Caki2 (cell line): Measurements from ENCODE around the gene ATP11A. TPM values are rescaled to one million over a fixed set of nuclear protein-coding genes. Genes with fewer than 3 reads are reported as not detected.
A peak's percentile ranks its signal among the peaks of the same experiment; 100 is the strongest.
"Not testable (repeated sequence)": the region's sequence is repeated elsewhere in the genome, so short reads cannot be mapped to it uniquely, and the experiment has no call there.

Experiments used
- DNase-seq: peaks from one replicate; pipeline ENCODE4 v3.0.0-alpha.2; 2015; ENCODE audit warnings: low read depth
- in situ Hi-C: cut with HindIII; loops from 2 replicates; pipeline ENCODE4 v1.10.0; 2016; ENCODE audit warnings: low sequenced_read_pairs, low pct_unique_long_range_greater_than_20kb, mixed read lengths
- total RNA-seq: library from RNA; depleted of rRNA; stranded (reverse); fragments of >200 nt; shearing (Covaris generic); gene quantifications from 2 replicates; pipeline ENCODE4 v1.2.3, GENCODE V29; 2014; ENCODE audit warnings: low replicate concordance

The ATP11A gene
- total RNA-seq, 1 experiment from 2014 or later: 3.5 TPM

GRCh38 chr13:112774448-112774792 lies 84.6 kb downstream of the ATP11A start:
- in situ Hi-C loops: no loop called here
- DNase-seq: no peak

GRCh38 chr13:112774829-112775565 lies 85.2 kb downstream of the ATP11A start:
- DNase-seq: no peak
- in situ Hi-C loops: no loop called here

- DNase-seq: peak; percentile 3
- in situ Hi-C loops: no loop called here
Observed at GRCh38 chr13:112775791-112776279, 86.0 kb downstream of the ATP11A start.

DNA sequence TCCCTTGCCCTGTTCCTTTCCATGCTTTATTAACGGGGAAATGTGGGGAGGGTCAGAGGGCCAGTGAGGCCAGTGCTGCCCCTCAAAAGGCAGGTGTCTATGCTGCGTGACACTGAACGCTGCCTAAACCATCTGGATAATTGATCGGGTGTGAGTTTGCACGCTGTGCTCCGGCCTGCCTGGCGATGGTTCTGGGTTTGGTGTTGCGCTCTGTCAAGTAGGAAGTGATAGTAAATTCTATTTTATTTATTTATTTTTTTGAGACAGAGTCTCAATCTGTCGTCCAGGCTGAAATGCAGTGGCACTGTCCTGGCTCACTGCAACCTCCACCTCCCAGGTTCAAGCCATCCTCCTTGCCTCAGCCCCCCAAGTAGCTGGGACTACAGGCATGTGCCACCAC lies 86.5 kb downstream of the ATP11A start:
- no peak for DNase-seq
- in situ Hi-C loops: no loop called here

- in situ Hi-C loops: no loop called here
- no peak for DNase-seq
Observed at GRCh38 chr13:112776971-112777370, 87.1 kb downstream of the ATP11A start.

DNA sequence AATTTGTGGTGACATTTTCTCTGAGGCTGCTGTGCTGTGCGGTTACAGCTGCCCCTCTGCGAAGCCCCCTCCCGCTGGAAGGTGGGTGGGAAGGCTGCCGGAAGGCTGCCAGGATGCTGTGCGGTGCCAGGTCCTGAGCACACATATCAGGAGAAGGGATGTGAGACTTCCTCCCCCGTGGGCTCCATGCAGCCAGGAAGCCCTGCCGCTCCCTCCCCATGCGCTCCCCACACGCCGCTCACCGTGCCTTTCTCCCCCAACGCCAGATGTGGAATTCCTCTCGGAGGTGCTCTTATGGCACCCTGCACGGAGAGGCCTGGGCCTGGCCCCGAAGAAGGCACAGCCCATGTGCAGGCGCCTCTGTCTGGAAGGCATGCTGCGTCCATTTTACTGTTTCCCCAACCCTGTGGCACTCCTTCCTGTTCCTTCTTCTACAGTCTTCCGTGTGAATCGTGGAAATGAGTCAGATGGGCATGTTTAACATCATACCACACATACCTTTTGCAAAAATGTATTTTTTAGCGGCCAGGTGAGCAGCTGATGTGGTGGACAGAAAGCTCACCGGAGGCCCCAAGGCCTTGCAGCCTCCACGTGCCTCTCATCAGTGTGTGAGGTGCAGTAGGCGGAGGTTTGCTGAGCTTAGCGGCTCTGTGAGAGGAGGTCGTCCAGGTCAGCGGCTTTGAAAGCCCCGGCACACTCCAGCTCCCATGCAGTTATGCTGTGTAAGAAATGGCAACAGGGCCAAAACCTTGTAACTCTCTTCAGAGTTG lies 88.0 kb downstream of the ATP11A start:
- in situ Hi-C loops: no loop called here
- DNase-seq: no peak

- DNase-seq: peak; percentile 23
- in situ Hi-C loops: no loop called here
Observed at GRCh38 chr13:112779856-112780604, 90.2 kb downstream of the ATP11A start.

DNA sequence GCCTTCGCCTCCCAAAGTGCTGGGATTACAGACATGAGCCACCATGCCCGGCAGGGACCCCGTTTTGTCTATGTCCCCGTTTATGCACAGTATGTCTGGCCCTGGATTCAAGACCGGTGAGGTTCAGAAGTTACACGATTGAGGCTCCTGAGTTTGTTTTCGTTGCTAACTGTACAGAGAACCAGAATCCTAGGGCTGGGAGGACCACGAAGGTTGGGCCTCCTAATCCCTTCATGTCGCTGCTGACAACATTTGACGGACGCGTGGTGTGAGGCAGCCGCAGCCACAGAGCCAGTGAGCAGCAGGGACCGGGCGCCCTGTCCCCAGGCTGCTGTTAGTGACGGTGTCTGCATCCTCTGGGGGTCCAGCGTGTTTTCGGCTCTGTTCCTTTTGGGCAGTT lies 91.4 kb downstream of the ATP11A start:
- in situ Hi-C loops: no loop called here
- DNase-seq: no peak

DNA sequence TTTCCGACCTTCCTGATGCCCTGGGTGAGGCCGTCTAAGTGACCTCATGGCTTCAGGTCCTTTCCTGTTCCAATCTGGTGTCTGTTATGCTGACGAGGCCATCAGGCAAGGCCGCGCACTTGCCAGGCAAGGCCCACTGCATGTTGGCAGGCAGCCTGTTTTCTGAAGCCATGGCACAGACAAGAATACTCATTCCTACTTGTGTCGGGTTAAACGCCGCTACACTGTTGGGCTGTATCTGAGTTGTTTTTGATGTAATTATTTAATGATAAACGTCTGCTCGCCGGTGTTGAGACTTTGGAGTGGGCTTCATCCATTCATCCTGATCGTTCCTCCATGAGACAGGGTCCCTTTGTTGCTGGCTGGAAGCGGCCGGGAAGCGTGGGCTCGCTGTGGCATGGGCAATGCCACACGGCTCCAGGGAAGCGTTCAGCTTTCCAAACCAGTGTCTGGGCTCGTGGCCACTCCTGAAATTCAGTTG lies 92.1 kb downstream of the ATP11A start:
- DNase-seq: no peak
- in situ Hi-C loops: no loop called here

- in situ Hi-C loops: no loop called here
- no peak for DNase-seq
Observed at GRCh38 chr13:112782429-112783010, 92.7 kb downstream of the ATP11A start.

DNA sequence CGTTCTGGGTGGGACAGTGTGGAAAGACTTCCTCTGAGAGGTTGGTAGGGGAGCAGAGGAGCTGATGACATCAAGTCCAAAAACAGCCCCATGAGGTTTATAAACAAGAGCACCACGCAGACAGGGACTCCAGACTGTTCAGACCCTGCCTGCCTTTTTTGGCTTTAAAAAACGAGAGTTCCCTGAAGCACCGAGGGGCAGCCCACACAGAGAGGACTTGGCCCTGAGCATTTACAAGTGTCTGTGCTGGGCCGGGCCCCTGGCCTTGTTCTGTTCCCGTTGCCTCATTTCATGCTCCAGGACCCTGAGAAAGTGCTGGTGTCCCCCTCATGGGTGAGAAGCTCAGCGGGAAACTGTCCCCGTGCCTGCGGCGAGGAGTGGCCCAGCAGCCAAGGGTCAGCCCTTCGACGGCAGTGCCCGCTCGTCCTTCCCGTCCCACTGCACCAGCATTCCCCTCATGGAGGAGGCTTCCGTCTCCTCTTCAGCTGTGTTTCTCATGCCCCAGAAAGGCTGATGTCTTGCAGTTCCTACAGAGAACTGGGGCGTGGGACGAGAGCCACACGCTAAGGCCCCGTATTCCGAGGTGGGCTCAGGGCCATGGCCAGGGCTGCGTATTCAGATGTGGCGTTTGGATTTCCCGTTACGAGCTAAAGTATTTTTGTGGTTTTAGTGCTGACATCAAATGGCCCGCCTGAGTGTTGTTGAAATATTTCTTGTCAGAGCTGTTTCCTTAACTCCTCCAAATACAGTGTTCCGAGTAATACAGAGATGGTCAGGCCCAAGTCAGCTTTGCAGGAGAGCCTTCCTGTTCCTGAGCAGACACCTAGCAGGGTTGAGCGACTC lies 93.5 kb downstream of the ATP11A start:
- in situ Hi-C loops: no loop called here
- no peak for DNase-seq

GRCh38 chr13:112783978-112784371 lies 94.1 kb downstream of the ATP11A start:
- DNase-seq: no peak
- in situ Hi-C loops: no loop called here

GRCh38 chr13:112784811-112785482 lies 95.1 kb downstream of the ATP11A start:
- no peak for DNase-seq
- in situ Hi-C loops: no loop called here

DNA sequence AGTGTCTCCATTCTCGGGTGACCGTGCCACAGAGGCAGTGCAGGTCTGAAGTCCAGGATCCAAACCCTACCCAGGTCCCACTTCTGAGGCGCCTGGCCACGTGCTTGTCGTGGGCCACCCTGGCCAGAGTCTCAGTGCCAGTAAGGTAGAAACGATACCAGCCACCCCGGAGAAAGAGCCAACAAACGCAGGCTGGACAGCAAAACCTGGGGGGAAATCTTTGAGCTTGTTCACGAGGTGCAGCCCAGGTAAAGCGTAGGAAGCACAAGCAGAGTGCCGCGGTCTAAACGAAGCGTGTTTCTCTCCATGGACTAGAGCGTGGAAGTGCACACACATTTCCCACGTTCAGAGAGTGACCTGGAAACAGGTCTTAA lies 95.6 kb downstream of the ATP11A start:
- DNase-seq: no peak
- in situ Hi-C loops: no loop called here

GRCh38 chr13:112786810-112787209 lies 97.0 kb downstream of the ATP11A start:
- in situ Hi-C loops: not testable (repeated sequence)

DNA sequence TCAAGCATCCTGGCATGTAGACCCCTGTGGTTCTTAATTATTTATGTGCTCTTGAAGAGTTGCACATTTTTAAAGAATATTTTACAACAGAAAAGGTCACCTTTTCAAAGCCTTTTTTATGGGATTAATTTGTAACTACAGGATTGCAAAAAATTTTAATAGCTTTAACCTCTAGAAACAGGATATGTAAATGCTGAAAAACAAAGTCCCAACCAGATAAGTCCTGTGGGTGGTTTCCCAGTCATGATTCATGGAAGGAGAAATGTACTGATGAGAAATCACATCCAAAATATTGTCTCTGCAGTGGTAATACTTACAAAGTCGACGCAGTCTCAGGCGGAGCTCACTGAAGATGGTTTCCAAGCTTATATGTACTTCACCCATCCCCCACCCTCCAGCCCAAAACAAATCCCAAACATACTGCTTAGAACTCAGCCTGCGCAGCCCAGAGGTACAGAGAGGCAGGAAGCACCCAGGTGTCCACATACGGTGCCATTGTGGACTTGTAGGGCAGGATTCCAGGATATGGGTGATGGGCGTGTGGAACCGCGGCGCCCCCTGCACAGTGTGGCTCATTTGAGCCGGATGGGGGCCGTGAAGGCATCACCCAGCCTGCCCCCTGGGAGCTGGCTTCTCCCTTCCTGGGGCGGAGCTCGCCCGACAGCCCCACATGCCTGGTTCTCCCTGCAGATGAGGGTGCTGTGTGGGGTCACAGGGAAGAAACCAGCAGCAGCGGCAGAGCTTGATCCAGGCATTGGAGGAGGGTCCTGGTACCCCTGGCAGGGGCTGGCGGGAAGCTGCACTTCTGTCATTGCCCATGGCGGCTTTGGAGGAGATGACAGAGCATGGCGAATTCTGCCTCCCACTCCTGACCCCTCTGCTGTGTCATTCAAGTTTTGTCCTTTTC lies 101.2 kb downstream of the ATP11A start:
- in situ Hi-C loops: no loop called here
- peak; percentile 18 for DNase-seq

More at GRCh38 chr13:112786810-112787209, 97.0 kb downstream of the ATP11A start:
- not testable (repeated sequence) for DNase-seq
